ENCODE data around the gene ZNF485. TPM values are rescaled to one million over a fixed set of nuclear protein-coding genes. Genes with fewer than 3 reads are reported as not detected.
"Not testable (repeated sequence)": the region's sequence is repeated elsewhere in the genome, so short reads cannot be mapped to it uniquely, and the experiment has no call there.

The ZNF485 gene
- total RNA-seq (2014; rRNA removed; shearing (Covaris generic)), result 2.2 and 2.9 TPM in 2 replicates

DNA sequence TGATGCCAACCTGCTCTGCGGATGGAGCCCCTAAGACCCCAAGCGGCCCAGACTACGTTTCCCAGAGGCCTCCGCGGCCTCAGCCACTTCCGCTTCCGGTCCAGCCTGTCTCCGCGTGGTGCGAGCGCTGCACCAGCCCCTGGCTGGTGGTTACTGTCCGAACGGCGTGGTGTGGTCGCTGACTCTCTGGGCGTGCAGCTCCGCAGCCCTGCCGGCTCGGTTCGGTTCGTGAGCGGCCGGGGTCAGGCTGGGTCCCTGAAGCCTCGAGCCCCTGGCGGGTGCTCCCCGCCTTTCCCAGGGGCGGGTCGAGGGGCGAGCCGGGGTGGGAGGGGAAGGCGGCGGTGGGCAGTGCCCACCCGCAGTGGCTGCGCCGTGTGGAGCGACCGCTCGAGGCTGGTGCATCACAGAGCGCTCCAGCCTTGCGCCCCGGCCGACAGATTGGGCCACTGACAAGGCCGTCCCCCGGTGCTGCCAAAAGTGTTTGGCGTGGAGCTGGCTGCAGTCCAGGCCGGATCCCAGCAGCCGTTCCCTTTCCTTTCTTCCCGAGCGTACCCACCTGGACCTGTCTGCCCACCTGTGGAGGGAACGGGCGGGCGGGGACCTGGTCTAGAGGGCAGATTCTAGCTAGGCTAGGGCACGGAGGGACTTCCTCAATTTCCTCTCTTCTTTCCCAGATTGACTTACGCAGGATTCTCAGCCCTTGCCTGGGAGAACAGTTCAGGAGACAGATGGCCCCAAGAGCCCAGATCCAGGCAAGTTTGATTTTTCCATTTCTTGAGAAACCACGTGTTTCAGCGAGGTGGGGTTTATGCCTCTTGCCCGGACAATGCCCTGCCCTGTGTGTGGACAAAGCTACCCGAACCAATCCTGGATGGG lies at the start of gene ZNF485:
TSS of gene ZNF485 (plus strand) at position 116 of the 876 bp plus-strand sequence. CDS start at position 729, 613 bp downstream.
- DNase-seq, result peak; percentile 58
- no peak within 1 kb of the TSS; the same call in 1 of the 2 replicates for H3K27ac ChIP-seq

DNA sequence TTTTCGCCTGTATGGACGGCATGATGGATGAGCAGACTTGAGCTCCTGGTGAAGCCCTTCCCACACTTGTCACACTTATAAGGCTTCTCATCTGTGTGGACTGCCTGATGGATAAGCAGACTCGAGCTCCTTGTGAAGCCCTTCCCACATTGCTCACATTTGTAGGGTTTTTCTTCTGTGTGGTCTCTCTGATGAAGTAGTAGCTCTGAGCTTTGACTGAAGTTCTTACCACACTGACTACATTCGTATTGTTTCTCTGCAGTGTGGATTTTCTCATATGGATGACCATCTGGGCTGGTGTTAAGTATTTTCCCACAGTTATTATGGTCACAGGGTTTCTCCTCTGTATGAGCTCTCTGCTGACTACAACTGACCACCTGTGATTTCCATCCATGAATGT lies 49.0 kb upstream of the ZNF485 start:
- Histone ChIP-seq H3K27ac (no peak overlapping the region), H3K27me3 (no peaks in the 10 kb centered on the region), H3K9me3 (replicated peaks) (no peaks in the 10 kb centered on the region), H3K36me3 (no peaks in the 10 kb centered on the region), H3K4me3 (no peak overlapping the region), H3K4me1 (no peaks in the 10 kb centered on the region)
- no peak for DNase-seq

More for the DNA sequence above, at the start of gene ZNF485:
- H3K4me3 ChIP-seq, result peak within 1 kb of the TSS; percentile 68
- no peaks in the 10 kb centered on the region for H3K9me3 ChIP-seq (replicated peaks)
- H3K4me1 ChIP-seq, result no peaks in the 10 kb centered on the region
- no peaks in the 10 kb centered on the region for H3K36me3 ChIP-seq
- no peaks in the 10 kb centered on the region for H3K27me3 ChIP-seq

DNA sequence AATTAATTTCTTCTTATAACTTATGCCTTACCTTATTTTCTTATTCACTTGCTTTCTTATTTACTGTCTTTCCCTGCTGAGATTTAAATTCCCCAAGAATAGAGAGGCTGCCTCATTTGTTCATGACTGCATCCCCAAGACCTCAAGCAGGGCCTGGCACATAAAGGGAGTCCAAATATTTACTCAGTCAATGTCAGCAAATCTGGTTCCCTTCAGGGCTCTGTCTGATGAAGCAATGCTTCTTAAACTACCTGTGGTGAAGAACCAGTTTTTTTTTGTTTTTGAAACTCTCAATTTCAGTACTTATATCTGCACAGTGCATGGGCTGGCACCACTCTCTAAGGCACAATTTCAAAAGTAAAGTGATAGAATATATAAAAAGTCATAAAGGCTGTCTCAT lies 36.6 kb upstream of the ZNF485 start:
- no peak for DNase-seq
- Histone ChIP-seq H3K36me3 (no peaks in the 10 kb centered on the region), H3K27ac (no peak overlapping the region), H3K4me3 (no peak overlapping the region), H3K27me3 (no peaks in the 10 kb centered on the region), H3K9me3 (replicated peaks) (no peaks in the 10 kb centered on the region), H3K4me1 (no peaks in the 10 kb centered on the region)

DNA sequence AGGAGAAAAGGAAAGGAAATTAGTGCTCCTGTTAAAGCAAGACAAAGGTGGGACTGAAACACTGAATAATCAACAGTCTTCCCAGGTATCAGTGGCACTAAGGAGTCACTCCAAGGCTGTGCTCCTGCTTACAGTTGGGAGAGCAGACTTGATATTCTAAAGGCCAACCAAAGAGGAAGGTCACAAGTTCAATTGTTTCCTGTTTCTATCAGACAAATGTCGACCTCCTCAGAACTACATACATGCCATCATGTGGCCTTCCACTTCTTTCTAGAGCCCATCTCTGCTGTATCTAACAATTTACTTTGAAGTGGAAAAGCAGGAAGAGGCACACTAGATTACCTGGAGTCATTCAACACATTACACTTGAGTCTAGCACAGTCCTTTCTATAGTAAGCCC lies 35.3 kb upstream of the ZNF485 start:
- Histone ChIP-seq H3K27me3 (no peaks in the 10 kb centered on the region), H3K36me3 (no peaks in the 10 kb centered on the region), H3K4me3 (no peak overlapping the region), H3K27ac (no peak overlapping the region), H3K9me3 (replicated peaks) (no peaks in the 10 kb centered on the region), H3K4me1 (no peaks in the 10 kb centered on the region)
- no peak for DNase-seq

DNA sequence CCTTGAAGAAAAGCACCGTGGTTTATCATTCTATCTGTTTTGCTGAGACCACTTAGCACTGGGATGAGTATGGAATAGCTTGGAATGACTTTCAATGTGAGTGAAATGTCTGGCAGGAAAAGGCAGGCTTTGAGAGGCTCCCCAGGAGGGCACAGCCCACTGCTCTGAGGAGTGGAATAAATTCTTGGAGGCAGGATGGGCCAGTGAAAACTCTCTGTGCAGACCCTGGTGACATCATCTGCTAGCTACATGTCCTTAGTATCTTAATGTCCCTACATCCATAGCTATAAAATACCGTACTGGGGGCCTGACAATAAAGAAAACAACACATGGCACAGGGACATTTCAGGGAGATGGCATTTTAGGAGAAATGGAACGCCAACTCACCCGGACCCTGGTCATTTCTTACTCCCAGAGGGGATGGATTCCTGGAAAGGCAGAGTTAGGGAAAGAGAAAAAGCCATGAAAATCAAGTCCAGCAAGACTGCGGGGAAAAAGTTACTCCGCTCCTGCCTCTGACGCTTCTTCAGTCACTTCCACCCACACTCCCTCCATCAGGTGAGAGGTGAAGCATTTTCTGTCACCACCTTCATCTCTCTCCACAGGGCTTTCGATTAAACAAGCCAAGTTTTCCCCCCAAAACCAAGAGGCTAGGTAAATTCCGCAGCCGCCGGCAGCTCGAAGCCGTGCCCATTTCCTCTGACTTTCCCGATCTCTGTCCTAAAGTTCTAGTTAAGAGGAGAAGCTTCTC lies 32.8 kb upstream of the ZNF485 start:
- Histone ChIP-seq H3K36me3 (no peaks in the 10 kb centered on the region), H3K27me3 (no peaks in the 10 kb centered on the region), H3K27ac (no peak overlapping the region), H3K4me3 (no peak overlapping the region), H3K9me3 (replicated peaks) (no peaks in the 10 kb centered on the region), H3K4me1 (no peaks in the 10 kb centered on the region)
- DNase-seq, result no peak

DNA sequence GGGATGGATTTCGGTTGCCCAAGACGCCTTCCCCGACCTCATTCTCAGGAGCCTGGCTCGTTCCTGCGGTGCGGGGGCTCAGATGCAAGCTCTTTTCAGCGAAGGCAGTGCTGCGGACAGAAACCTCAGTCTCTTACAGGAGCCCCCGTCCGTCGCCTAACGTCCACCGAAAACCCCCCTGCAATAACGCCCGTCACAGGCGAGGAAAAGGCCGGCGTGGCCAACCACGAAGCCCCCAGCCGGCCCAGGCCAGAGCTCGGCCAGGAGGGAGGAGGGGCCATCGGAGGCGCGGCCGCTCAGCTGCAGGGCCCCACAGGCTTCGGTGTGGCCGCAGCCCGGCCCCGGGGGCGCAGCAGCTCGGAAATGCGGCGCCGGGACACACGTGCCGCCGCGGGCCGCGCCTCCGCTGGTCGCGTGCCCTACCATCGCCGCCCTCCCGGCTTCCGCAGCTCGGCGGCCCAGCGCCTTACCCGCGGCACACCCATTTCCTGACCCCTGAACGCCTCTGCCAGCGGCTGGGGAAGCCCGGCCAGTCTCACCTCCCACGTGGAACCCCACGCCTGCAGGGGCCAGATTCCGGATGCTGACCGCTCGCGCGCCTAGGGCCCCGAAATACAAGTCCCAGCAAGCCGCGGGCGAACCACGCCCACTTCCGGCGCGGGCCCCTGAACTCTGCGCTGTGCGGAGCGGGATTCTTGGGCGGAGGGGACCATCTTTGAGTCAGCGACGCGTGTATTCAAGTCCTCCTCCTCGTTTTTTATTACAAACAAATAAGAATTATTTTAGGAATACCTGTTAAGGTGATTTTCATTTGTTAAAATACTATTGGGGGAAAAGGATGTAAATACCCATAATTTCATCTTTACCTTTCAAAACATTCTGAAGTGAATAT lies 32.0 kb upstream of the ZNF485 start, which contains the start of gene ZNF239:
TSS of gene ZNF239 (minus strand) at position 616 of the 892 bp plus-strand sequence. CDS start 16,537 bp downstream, outside the sequence.
- no peak for DNase-seq
- Histone ChIP-seq H3K36me3 (no peaks in the 10 kb centered on the region), H3K27me3 (no peaks in the 10 kb centered on the region), H3K4me3 (no peak within 1 kb of the TSS), H3K4me1 (no peaks in the 10 kb centered on the region), H3K9me3 (replicated peaks) (no peaks in the 10 kb centered on the region), H3K27ac (no peak within 1 kb of the TSS)

DNA sequence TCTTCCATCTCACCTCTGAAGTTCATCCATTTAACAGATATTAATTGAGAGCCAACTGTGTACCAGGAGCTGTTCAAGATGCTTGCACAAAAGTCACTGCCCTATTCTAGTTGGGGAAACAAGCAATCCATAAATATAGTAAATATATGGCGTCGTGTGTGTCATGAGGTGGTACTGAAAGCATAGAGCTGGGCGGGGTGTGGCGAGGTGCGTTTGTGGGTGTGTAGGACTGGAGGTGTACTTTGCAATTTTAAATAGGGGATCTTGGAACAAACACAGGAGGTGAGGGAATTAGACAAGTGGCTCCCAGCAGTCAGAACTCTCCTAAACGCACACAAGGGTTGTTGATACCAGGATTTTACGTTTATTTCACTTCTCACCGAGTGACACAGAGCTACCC lies 31.3 kb upstream of the ZNF485 start:
- DNase-seq, result no peak
- Histone ChIP-seq H3K27ac (no peak overlapping the region), H3K27me3 (no peaks in the 10 kb centered on the region), H3K36me3 (no peaks in the 10 kb centered on the region), H3K4me3 (no peak overlapping the region), H3K9me3 (replicated peaks) (no peaks in the 10 kb centered on the region), H3K4me1 (no peaks in the 10 kb centered on the region)

DNA sequence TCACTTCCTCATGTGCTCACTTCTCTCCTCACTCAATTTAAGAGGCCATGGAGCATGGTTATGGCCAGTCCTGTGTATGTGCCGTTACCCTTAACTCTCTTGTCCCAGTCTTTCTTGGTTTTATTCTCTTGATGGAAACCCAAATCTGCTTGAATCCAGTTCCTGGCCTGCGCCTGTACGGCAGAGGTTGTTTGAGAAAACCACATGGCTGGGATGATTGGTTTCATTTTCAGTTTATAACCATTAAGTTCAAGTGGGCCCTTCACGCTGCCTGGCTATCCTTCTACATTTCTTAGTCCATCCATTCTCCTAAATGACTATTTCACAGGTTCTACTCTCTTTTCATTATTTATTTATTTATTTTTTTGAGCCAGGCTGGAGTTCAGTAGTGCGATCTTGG lies 30.2 kb upstream of the ZNF485 start:
- H3K36me3 ChIP-seq, result no peaks in the 10 kb centered on the region
- H3K4me3 ChIP-seq, result no peak overlapping the region
- no peak for DNase-seq
- H3K27me3 ChIP-seq, result no peaks in the 10 kb centered on the region
- H3K4me1 ChIP-seq, result no peaks in the 10 kb centered on the region
- no peak overlapping the region for H3K27ac ChIP-seq
- H3K9me3 ChIP-seq (replicated peaks), result no peaks in the 10 kb centered on the region

DNA sequence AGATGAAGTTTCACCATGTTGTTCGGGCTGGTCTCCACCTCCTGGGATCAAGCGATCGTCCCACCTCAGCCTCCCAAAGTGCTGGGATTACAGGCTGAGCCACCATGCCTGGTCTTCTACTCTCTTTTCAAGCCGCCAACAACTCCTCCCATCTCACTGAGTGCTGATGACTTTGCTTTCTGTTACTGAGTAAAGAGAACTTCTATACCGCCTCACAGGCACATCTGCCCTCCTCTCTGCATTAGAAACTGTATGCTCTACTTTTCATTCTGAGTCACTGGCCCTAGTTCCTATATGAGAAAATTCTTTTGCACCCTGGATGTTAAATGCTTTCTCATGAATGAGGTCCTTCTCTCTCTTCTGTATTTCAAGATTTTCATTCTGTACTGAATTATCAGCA lies 29.7 kb upstream of the ZNF485 start:
- H3K36me3 ChIP-seq, result no peaks in the 10 kb centered on the region
- no peak for DNase-seq
- no peak overlapping the region for H3K4me3 ChIP-seq

DNA sequence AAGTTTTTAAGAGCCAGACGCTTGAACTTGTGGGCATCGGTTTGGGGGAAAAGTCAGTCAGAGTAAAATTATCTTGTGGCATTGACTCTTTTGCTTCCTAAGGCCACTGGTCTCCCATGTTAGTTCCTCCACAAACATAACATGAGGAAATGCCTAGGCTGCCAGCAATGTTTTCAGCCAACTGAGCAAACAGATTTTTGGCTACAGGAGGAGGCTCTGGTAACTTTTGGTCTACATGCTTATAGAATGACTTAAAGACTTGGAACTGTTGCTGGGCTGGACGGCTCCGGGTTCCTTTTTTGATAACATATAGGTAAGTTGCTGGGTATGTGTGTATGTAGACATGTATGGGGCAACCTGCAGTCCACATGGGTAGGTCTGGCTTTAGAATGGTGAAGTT lies 22.2 kb upstream of the ZNF485 start:
- DNase-seq, result no peak
- Histone ChIP-seq H3K36me3 (no peaks in the 10 kb centered on the region), H3K9me3 (replicated peaks) (no peaks in the 10 kb centered on the region), H3K27me3 (no peaks in the 10 kb centered on the region), H3K27ac (no peak overlapping the region), H3K4me3 (no peak overlapping the region), H3K4me1 (no peaks in the 10 kb centered on the region)

More for the DNA sequence above, 29.7 kb upstream of the ZNF485 start:
- no peak overlapping the region for H3K27ac ChIP-seq
- H3K9me3 ChIP-seq (replicated peaks), result no peaks in the 10 kb centered on the region
- no peaks in the 10 kb centered on the region for H3K27me3 ChIP-seq
- H3K4me1 ChIP-seq, result no peaks in the 10 kb centered on the region

DNA sequence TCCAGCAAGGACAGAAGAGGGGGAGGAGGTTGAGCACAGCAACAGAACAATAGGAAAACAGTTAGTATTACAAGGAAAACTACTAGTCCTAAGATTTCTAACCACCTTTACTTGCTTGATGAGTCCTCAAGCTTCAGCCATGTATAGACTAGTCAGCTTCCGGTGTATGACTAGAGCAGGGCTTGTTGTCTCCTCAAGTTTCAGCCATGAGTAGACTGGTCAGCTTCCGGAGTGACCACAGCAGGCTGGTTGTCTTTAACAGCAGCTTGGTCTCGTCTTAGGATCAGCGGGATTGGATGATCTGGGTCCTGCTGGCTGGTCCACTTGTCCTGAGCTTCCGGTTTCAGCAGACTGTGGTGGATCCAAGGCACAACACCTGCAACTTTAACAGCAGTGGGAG lies 21.2 kb upstream of the ZNF485 start:
- peak in 1 of 2 experiments; percentile 0 for DNase-seq

DNA sequence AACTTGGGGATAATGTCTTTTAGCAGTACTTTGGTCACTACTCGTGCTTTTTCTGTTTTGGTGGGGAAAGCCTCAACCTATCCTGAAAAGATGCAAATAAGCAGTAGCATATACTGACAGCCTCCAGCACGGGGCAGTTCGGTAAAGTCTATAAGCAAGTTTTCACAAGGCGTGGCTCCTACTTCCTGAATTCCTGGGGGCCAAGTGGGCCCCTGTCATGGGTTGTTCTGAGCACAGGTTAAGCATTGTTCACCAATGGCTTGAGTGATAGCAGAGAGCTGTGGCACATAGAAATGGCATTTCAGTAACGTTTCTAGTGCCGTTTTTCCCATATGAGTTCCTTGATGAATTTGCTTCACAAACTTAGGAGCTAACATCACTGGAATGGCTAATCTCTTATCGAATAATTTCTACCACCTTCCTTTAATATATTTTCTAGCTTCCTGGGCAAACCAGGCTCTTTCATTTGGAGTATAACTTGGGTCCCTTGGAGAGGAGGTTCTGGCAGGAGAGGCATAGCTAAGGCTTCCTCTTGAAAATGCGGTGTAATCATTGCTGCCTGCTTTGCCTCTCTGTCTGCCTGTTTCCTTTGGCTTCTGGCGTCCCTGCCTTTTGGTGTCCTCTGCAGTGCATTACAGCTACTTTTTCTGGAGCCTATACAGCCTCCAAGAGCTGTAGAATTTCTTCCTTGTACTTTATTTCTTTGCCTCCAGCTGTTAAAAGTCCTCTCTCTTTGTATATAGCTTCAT lies 20.1 kb upstream of the ZNF485 start:
- no peak overlapping the region for H3K27ac ChIP-seq
- DNase-seq, result no peak
- H3K4me1 ChIP-seq, result no peaks in the 10 kb centered on the region
- no peak overlapping the region for H3K4me3 ChIP-seq
- H3K9me3 ChIP-seq (replicated peaks), result no peaks in the 10 kb centered on the region
- H3K36me3 ChIP-seq, result no peaks in the 10 kb centered on the region
- no peaks in the 10 kb centered on the region for H3K27me3 ChIP-seq

More for the DNA sequence above, 21.2 kb upstream of the ZNF485 start:
- Histone ChIP-seq H3K27me3 (no peaks in the 10 kb centered on the region), H3K27ac (no peak overlapping the region), H3K36me3 (no peaks in the 10 kb centered on the region), H3K4me1 (no peaks in the 10 kb centered on the region), H3K9me3 (replicated peaks) (no peaks in the 10 kb centered on the region), H3K4me3 (no peak overlapping the region)

DNA sequence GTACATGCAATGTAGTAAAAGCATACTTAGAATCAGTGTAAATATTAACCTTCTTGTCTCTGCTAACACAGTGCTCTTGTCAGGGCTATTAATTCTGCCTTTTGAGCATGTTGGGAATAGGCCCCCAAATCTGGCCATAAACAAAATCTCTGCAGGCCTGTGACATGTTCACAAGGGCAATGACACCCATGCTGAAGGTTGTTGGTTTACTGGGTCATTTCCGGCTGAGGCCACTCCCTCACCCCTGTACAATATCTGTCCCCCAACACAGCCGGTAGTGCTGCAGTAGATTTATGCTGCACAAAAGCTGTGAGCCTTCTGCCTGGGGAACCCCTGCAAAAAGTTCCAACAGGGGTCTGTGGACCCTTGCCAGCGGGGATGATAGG lies 19.5 kb upstream of the ZNF485 start:
- H3K9me3 ChIP-seq (replicated peaks); H3K36me3 ChIP-seq; H3K4me3 ChIP-seq; DNase-seq; H3K4me1 ChIP-seq; H3K27me3 ChIP-seq; H3K27ac ChIP-seq: not testable (repeated sequence)
